Activated CD8-positive, alpha-beta memory T cell treated with anti-CD3 and anti-CD28 coated beads for 36 hours (primary cell): Measurements from ENCODE around the gene ZC3H13. TPM values are rescaled to one million over a fixed set of nuclear protein-coding genes. Genes with fewer than 3 reads are reported as not detected.

ENCODE experiments used
- CTCF ChIA-PET: fragments of 350-600 bp; sonication (Branson Sonifier 250); formaldehyde crosslinking; loops from one replicate; lab custom pipeline; 2021; ENCODE audit warnings: antibody characterized with exemption; lab: Charles Lee
- POLR2A ChIA-PET: fragments of 350-600 bp; sonication (Branson Sonifier 250); formaldehyde crosslinking; loops from one replicate; lab custom pipeline; 2021; ENCODE audit warnings: antibody characterized with exemption; lab: Charles Lee
- total RNA-seq, 2 experiments: library from RNA; stranded (reverse); gene quantifications; one replicate each; pipeline ENCODE4 v1.2.3, GENCODE V29; 2021

Gene ZC3H13
- total RNA-seq, 2 experiments from 2014 or later, result 43.8 to 46.3 TPM

- ChIA-PET CTCF (interaction anchor here (0.6 to 1.0 kb wide), 2 partner anchors 11 to 15 kb away, joined by 4 to 5 read pairs; partner anchors contain the start of gene ZC3H13), POLR2A (no interaction called here)
Measured at GRCh38 chr13:46063292-46063691, 10.7 kb upstream of the ZC3H13 start.

- POLR2A ChIA-PET, result no interaction called here
- CTCF ChIA-PET, result interaction anchor here (0.7 to 1.0 kb wide), 2 partner anchors 10 to 138 kb away, joined by 3 to 5 read pairs; partner anchors contain the start of gene ZC3H13
Measured at GRCh38 chr13:46062185-46062584, 9.6 kb upstream of the ZC3H13 start.

- ChIA-PET POLR2A (no interaction called here), CTCF (no interaction called here)
Measured at GRCh38 chr13:46059405-46059804, 6.9 kb upstream of the ZC3H13 start.

- POLR2A ChIA-PET, result no interaction called here
- CTCF ChIA-PET, result no interaction called here
Measured at GRCh38 chr13:46058268-46058667, 5.7 kb upstream of the ZC3H13 start.

GRCh38 chr13:46057256-46058015 is 4.9 kb upstream of the ZC3H13 start:
- ChIA-PET CTCF (no interaction called here), POLR2A (no interaction called here)

GRCh38 chr13:46053162-46054012 is 841 bp upstream of the ZC3H13 start:
- ChIA-PET CTCF (interaction anchor here (0.5 to 1.7 kb wide), 2 partner anchors 9 to 29 kb away, joined by 3 to 5 read pairs; no protein-coding TSS in a partner anchor), POLR2A (no interaction called here)

GRCh38 chr13:46051968-46052318 is 603 bp downstream of the ZC3H13 start:
- ChIA-PET CTCF (interaction anchor here (0.7 to 1.7 kb wide), 2 partner anchors 11 to 94 kb away, joined by 3 to 5 read pairs; no protein-coding TSS in a partner anchor), POLR2A (interaction anchor here (0.9 kb wide), 1 partner anchor 35 kb away, joined by 3 read pairs; no protein-coding TSS in a partner anchor)

GRCh38 chr13:46050771-46051170 is 1.8 kb downstream of the ZC3H13 start:
- ChIA-PET CTCF (interaction anchor here (1.2 kb wide), 1 partner anchor 76 kb away, joined by 3 read pairs; no protein-coding TSS in a partner anchor), POLR2A (no interaction called here)

- POLR2A ChIA-PET, result no interaction called here
- CTCF ChIA-PET, result no interaction called here
Measured at GRCh38 chr13:46045424-46045823, 7.1 kb downstream of the ZC3H13 start.

GRCh38 chr13:46043647-46044046 is 8.9 kb downstream of the ZC3H13 start:
- POLR2A ChIA-PET, result no interaction called here
- CTCF ChIA-PET, result no interaction called here

- POLR2A ChIA-PET, result no interaction called here
- CTCF ChIA-PET, result no interaction called here
Measured at GRCh38 chr13:46041419-46041839, 11.1 kb downstream of the ZC3H13 start.

- POLR2A ChIA-PET, result no interaction called here
- CTCF ChIA-PET, result no interaction called here
Measured at GRCh38 chr13:46040763-46041162, 11.8 kb downstream of the ZC3H13 start.

GRCh38 chr13:46039411-46040182 is 12.9 kb downstream of the ZC3H13 start:
- POLR2A ChIA-PET, result no interaction called here
- CTCF ChIA-PET, result no interaction called here

- CTCF ChIA-PET, result no interaction called here
- POLR2A ChIA-PET, result no interaction called here
Measured at GRCh38 chr13:46038296-46038695, 14.2 kb downstream of the ZC3H13 start.

- CTCF ChIA-PET, result no interaction called here
- POLR2A ChIA-PET, result no interaction called here
Measured at GRCh38 chr13:46035066-46035465, 17.5 kb downstream of the ZC3H13 start.

- CTCF ChIA-PET, result interaction anchor here (1.1 kb wide), 1 partner anchor 94 kb away, joined by 3 read pairs; no protein-coding TSS in a partner anchor
- POLR2A ChIA-PET, result no interaction called here
Measured at GRCh38 chr13:46032341-46032740, 20.2 kb downstream of the ZC3H13 start.

- ChIA-PET CTCF (interaction anchor here (1.0 to 1.1 kb wide), 2 partner anchors 38 to 95 kb away, joined by 3 read pairs; no protein-coding TSS in a partner anchor), POLR2A (no interaction called here)
Measured at GRCh38 chr13:46031581-46032263, 20.8 kb downstream of the ZC3H13 start.

- ChIA-PET POLR2A (no interaction called here), CTCF (no interaction called here)
Measured at GRCh38 chr13:46025157-46025556, 27.4 kb downstream of the ZC3H13 start.

- POLR2A ChIA-PET, result no interaction called here
- CTCF ChIA-PET, result interaction anchor here (0.6 kb wide), 1 partner anchor 17 kb away, joined by 3 read pairs; no protein-coding TSS in a partner anchor
Measured at GRCh38 chr13:46022481-46022880, 30.1 kb downstream of the ZC3H13 start.
